Stimulated activated CD8-positive, alpha-beta memory T cell treated with anti-CD3 and anti-CD28 coated beads, Interleukin-15, amount 100 ng/mL, for 4 hours (primary cell): ENCODE measurements around the gene TERB1.

Experiments
- DNase-seq, 2 donors: peaks; one replicate each; pipeline ENCODE4 v3.0.0-alpha.2; 2020; ENCODE audit warnings: low read depth in 2 of 2

TERB1 gene

GRCh38 chr16:66746682-66747081 lies 54.7 kb downstream of the TERB1 start:
- no peak for DNase-seq

GRCh38 chr16:66746048-66746447 lies 55.3 kb downstream of the TERB1 start:
- no peak for DNase-seq

GRCh38 chr16:66741950-66742808 lies 59.2 kb downstream of the TERB1 start:
- DNase-seq, result no peak

- no peak for DNase-seq
Measured at GRCh38 chr16:66741169-66741900, 60.0 kb downstream of the TERB1 start.

GRCh38 chr16:66740533-66740932 lies 60.9 kb downstream of the TERB1 start:
- DNase-seq, result no peak

- DNase-seq, result no peak
Measured at GRCh38 chr16:66740010-66740409, 61.4 kb downstream of the TERB1 start.

GRCh38 chr16:66735891-66736290 lies 65.5 kb downstream of the TERB1 start:
- no peak for DNase-seq

GRCh38 chr16:66731101-66731500 lies 70.3 kb downstream of the TERB1 start:
- no peak for DNase-seq

GRCh38 chr16:66728804-66729203 lies 72.6 kb downstream of the TERB1 start:
- DNase-seq, result no peak

GRCh38 chr16:66728117-66728787 lies 73.1 kb downstream of the TERB1 start:
- no peak for DNase-seq

GRCh38 chr16:66720766-66721165 lies 80.6 kb downstream of the TERB1 start:
- DNase-seq, result no peak

- DNase-seq, result no peak
Measured at GRCh38 chr16:66719246-66719645, 82.1 kb downstream of the TERB1 start.

- DNase-seq, result no peak
Measured at GRCh38 chr16:66717776-66718175, 83.6 kb downstream of the TERB1 start.

- no peak for DNase-seq
Measured at GRCh38 chr16:66717112-66717675, 84.2 kb downstream of the TERB1 start.

- DNase-seq, result no peak
Measured at GRCh38 chr16:66714654-66715307, 86.6 kb downstream of the TERB1 start.

- no peak for DNase-seq
Measured at GRCh38 chr16:66714062-66714461, 87.3 kb downstream of the TERB1 start.

GRCh38 chr16:66713076-66713475 lies 88.3 kb downstream of the TERB1 start:
- DNase-seq, result no peak

GRCh38 chr16:66712512-66712911 lies 88.9 kb downstream of the TERB1 start:
- no peak for DNase-seq

GRCh38 chr16:66711581-66711980 lies 89.8 kb downstream of the TERB1 start:
- no peak for DNase-seq

GRCh38 chr16:66706506-66706880 lies 94.9 kb downstream of the TERB1 start:
- no peak for DNase-seq

GRCh38 chr16:66705790-66706505 lies 95.4 kb downstream of the TERB1 start:
- DNase-seq, result no peak
